ENCODE data around the gene MXD4. TPM values are rescaled to one million over a fixed set of nuclear protein-coding genes. Genes with fewer than 3 reads are reported as not detected.

The MXD4 gene
- total RNA-seq, 5 donors from 2014 or later (not counting 1 experiment from before 2014, with no cell fraction given), result 57.0 to 125 (median 78.2) TPM

- WGBS (ENCODE audit: insufficient coverage), result 46% methylated on average over 8 of the region's 9 CpGs
- peaks cover 14% of the 10 kb centered on the region for H3K36me3 Mint-ChIP-seq
- H3K4me1 Mint-ChIP-seq, result peaks cover 55 to 71% (median 61%) of the 10 kb centered on the region in 3 donors
- Histone ChIP-seq H3K27me3 (replicated peaks in 1 of 2; ENCODE audit: control insufficient read depth in 2 of 2, extremely low read depth in 1 of 2, insufficient read depth in 2 of 2, low read length in 1 of 2) (no peaks in the 10 kb centered on the region), H3K36me3 (ENCODE audit: control insufficient read depth in 2 of 2, extremely low read depth in 1 of 2, insufficient read depth in 1 of 2, low read length in 1 of 2) (peaks cover 0 to 2% of the 10 kb centered on the region in 2 donors), H3K4me3 (ENCODE audit: control insufficient read depth in 1 of 2, extremely low read depth in 1 of 2, low read length in 1 of 2) (no peak overlapping the region), H3K27ac (ENCODE audit: low read length) (no peak overlapping the region), H3K9me3 (no peaks in the 10 kb centered on the region), H3K4me1 (ENCODE audit: control insufficient read depth in 1 of 2, extremely low read depth in 1 of 2, insufficient read depth in 2 of 2, low read length in 2 of 2) (peaks cover 24 to 60% of the 10 kb centered on the region in 2 experiments)
- peak overlapping the region in 1 of 3 donors; percentile 72 for H3K4me3 Mint-ChIP-seq
- H3K9me3 Mint-ChIP-seq, result peaks cover 0 to 6% (median 0%) of the 10 kb centered on the region in 3 donors
- ChIA-PET CTCF (interaction anchor here (0.7 to 1.4 kb wide), 2 partner anchors 13 to 14 kb away, joined by 3 read pairs; no protein-coding TSS in a partner anchor), POLR2A (no interaction called here)
- H3K27me3 Mint-ChIP-seq, result no peaks in the 10 kb centered on the region
- no peak for ATAC-seq (replicated peaks in 1 of 4)
- peak overlapping the region; percentile 82 to 86 for H3K27ac Mint-ChIP-seq
- peak in 1 of 35 experiments; percentile 35 for DNase-seq
Observed at GRCh38 chr4:2295500-2295899, 33.6 kb upstream of the MXD4 start.

DNA sequence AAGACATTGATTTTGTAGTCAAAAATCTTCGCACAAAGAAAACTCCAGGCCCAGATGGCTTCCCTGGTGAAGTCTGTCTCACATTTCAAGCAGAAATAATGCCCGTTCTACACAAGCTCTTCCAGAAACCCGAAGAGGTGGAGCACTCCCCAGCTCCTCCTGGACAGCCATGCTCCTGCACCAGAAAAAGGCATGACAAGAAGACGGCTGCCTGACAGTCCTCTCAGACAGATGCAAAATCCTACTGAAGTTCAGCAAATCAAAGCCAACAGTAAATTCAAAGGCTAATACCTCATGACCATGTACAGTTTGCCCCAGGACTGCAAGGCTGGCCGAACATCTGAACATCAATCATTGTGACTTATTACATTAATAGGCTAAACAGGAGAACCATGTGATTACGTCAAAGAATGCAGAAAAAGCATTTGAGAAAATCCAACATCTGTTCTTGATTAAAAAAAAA, 30.8 kb upstream of the MXD4 start:
- no peak overlapping the region for H3K27ac ChIP-seq (ENCODE audit: low read length)
- ATAC-seq (replicated peaks in 1 of 4), result no peak
- no peaks in the 10 kb centered on the region for H3K27me3 Mint-ChIP-seq
- H3K4me3 Mint-ChIP-seq, result peak overlapping the region in 1 of 3 donors; percentile 28
- WGBS (ENCODE audit: insufficient coverage), result 73% methylated on average over 4 of the region's 6 CpGs
- H3K9me3 Mint-ChIP-seq, result peaks cover 0 to 6% (median 0%) of the 10 kb centered on the region in 3 donors
- no peaks in the 10 kb centered on the region for H3K9me3 ChIP-seq
- peaks cover 38 to 79% of the 10 kb centered on the region in 2 experiments for H3K4me1 ChIP-seq (ENCODE audit: control insufficient read depth in 1 of 2, extremely low read depth in 1 of 2, insufficient read depth in 2 of 2, low read length in 2 of 2)
- DNase-seq, result no peak
- ChIA-PET CTCF (interaction anchor here in 1 of 2 donors (0.8 kb wide), 1 partner anchor 1566 kb away, joined by 4 read pairs; no protein-coding TSS in a partner anchor), POLR2A (interaction anchor here (0.6 to 2.9 kb wide), 2 partner anchors 10 to 19 kb away, joined by 6 to 33 read pairs; no protein-coding TSS in a partner anchor)
- H3K4me3 ChIP-seq (ENCODE audit: control insufficient read depth in 1 of 2, extremely low read depth in 1 of 2, low read length in 1 of 2), result no peak overlapping the region
- peaks cover 8% of the 10 kb centered on the region for H3K36me3 Mint-ChIP-seq
- no peaks in the 10 kb centered on the region for H3K36me3 ChIP-seq (ENCODE audit: control insufficient read depth in 2 of 2, extremely low read depth in 1 of 2, insufficient read depth in 1 of 2, low read length in 1 of 2)
- peak overlapping the region; percentile 56 to 71 for H3K27ac Mint-ChIP-seq
- H3K27me3 ChIP-seq (replicated peaks in 1 of 2; ENCODE audit: control insufficient read depth in 2 of 2, extremely low read depth in 1 of 2, insufficient read depth in 2 of 2, low read length in 1 of 2), result no peaks in the 10 kb centered on the region
- H3K4me1 Mint-ChIP-seq, result peaks cover 54 to 68% (median 62%) of the 10 kb centered on the region in 3 donors

DNA sequence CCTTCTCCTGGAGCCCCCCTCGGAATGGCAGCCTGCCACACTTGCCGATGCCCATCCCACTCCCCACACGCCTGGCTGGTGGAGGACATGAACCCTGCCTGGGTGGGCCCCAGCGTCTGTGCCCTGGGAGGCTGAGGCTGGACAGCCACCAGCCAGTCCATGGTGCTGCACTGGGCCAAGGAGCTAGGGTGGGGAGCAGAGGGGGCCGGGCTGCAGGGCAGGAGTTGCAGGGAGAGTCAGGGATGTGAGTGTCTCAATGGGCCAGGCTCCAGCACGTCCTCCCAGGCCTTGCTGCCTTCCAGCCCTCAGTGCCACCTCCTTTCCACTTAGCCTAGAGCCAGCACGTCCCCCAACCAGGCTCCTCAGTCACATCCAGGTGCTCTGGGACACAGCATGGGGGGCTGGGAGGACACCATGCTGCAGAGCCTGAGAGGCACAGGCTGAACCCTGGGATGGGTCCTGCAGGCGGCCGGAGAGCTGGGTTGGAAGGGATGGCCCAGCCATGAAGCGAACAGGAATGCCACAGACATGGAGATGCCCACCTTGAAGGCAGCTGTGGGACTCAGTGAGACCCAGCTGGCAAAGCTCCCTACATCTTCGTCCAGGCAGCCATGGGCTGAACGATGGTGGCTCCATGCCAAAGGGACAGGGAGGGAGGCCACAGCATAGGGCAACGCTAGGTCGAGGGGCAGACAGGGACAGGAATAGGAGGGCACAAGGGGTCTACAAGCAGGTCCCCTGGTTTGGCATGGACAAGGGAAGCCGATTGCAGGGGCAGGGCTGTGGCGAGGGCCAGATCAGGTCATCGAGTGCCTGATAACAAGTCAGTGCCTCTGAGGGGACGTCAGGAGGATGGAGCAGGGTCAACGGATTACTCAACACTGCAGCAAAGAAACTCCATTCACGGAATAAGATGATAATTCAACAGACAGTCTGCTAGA, 30.1 kb upstream of the MXD4 start:
- Histone ChIP-seq H3K4me3 (ENCODE audit: control insufficient read depth in 1 of 2, extremely low read depth in 1 of 2, low read length in 1 of 2) (peak overlapping the region in 1 of 2 donors; percentile 15), H3K36me3 (ENCODE audit: control insufficient read depth in 2 of 2, extremely low read depth in 1 of 2, insufficient read depth in 1 of 2, low read length in 1 of 2) (no peaks in the 10 kb centered on the region), H3K27ac (ENCODE audit: low read length) (peak overlapping the region; percentile 96), H3K27me3 (replicated peaks in 1 of 2; ENCODE audit: control insufficient read depth in 2 of 2, extremely low read depth in 1 of 2, insufficient read depth in 2 of 2, low read length in 1 of 2) (no peaks in the 10 kb centered on the region), H3K4me1 (ENCODE audit: control insufficient read depth in 1 of 2, extremely low read depth in 1 of 2, insufficient read depth in 2 of 2, low read length in 2 of 2) (peaks cover 38 to 73% of the 10 kb centered on the region in 2 experiments), H3K9me3 (no peaks in the 10 kb centered on the region)
- Mint-ChIP-seq H3K9me3 (peaks cover 0 to 6% (median 0%) of the 10 kb centered on the region in 3 donors), H3K36me3 (peaks cover 4% of the 10 kb centered on the region), H3K27me3 (no peaks in the 10 kb centered on the region), H3K4me1 (peaks cover 47 to 63% (median 58%) of the 10 kb centered on the region in 3 donors), H3K4me3 (peak overlapping the region in 1 of 3 donors; percentile 79), H3K27ac (peak overlapping the region; percentile 96 to 98)
- no peak for ATAC-seq (replicated peaks in 1 of 4)
- ChIA-PET POLR2A (interaction anchor here in 1 of 2 donors (2.9 kb wide), 1 partner anchor 10 kb away, joined by 33 read pairs; no protein-coding TSS in a partner anchor), CTCF (interaction anchor here in 1 of 2 donors (1.6 kb wide), 1 partner anchor 127 kb away, joined by 7 read pairs; the partner anchor contains the start of genes CFAP99 and ZFYVE28)
- DNase-seq, result no peak
- 94% methylated on average over 13 of the region's 20 CpGs for WGBS (ENCODE audit: insufficient coverage)

DNA sequence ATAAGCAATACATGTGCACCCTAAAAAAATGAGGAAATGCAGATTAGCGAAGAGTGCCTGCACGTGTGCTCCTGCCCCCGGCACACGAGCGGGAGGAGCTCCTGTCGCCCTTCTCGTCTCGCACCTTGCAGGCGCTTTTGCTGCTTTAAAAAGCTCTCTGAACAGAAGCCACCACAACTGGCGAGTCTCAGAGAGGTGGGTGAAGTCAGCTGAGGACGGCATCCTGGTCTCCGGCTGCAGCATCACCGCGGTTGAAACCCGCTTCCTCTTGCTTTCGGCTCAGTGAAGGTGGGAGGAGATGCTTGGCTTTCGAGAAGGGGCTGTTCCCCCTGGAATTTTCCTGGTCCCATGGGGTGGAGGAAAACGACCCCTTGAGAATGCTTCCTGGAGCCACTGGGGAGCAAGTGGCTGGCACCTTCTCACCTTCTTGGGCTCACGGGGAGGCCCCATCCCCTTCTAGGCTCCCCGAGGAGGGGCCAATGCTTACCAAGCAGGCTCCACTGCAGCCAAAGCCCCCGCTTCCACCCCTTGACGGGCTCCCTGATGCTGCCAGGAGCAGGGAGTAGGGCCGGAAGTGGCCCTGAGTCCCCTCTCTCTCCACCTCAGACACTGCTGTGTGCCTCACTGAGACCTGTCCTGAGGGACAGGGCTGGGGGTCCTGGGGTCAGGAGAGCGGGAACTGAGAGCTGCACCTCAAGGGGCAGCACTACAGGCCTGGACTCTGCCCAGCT, 29.2 kb upstream of the MXD4 start:
- Mint-ChIP-seq H3K4me3 (peak overlapping the region; percentile 56 to 79 (median 65)), H3K36me3 (peaks cover 4% of the 10 kb centered on the region), H3K27me3 (no peaks in the 10 kb centered on the region), H3K27ac (peak overlapping the region; percentile 96 to 98), H3K4me1 (peaks cover 42 to 60% (median 55%) of the 10 kb centered on the region in 3 donors), H3K9me3 (peaks cover 0 to 6% (median 0%) of the 10 kb centered on the region in 3 donors)
- DNase-seq, result peak; percentile 48 to 93 (median 84)
- POLR2A ChIA-PET, result interaction anchor here in 1 of 2 donors (0.6 to 2.9 kb wide), 8 partner anchors 9 to 178 kb away, joined by 3 to 33 read pairs (median 4); partner anchors contain the start of genes CFAP99, MXD4 and RNF4
- CTCF ChIA-PET, result interaction anchor here in 1 of 2 donors (0.6 to 2.1 kb wide), 10 partner anchors 9 to 175 kb away, joined by 3 to 28 read pairs (median 3); partner anchors contain the start of genes CFAP99, HAUS3, MXD4 and POLN
- 8% methylated on average over 20 of the region's 24 CpGs for WGBS (ENCODE audit: insufficient coverage)
- H3K27ac ChIP-seq (ENCODE audit: low read length), result peak overlapping the region; percentile 96
- no peaks in the 10 kb centered on the region for H3K27me3 ChIP-seq (replicated peaks in 1 of 2; ENCODE audit: control insufficient read depth in 2 of 2, extremely low read depth in 1 of 2, insufficient read depth in 2 of 2, low read length in 1 of 2)
- H3K4me1 ChIP-seq (ENCODE audit: control insufficient read depth in 1 of 2, extremely low read depth in 1 of 2, insufficient read depth in 2 of 2, low read length in 2 of 2), result peaks cover 32 to 68% of the 10 kb centered on the region in 2 experiments
- ATAC-seq (replicated peaks in 1 of 4), result peak; percentile 92 to 94 (median 93)
- no peaks in the 10 kb centered on the region for H3K9me3 ChIP-seq
- no peaks in the 10 kb centered on the region for H3K36me3 ChIP-seq (ENCODE audit: control insufficient read depth in 2 of 2, extremely low read depth in 1 of 2, insufficient read depth in 1 of 2, low read length in 1 of 2)
- H3K4me3 ChIP-seq (ENCODE audit: control insufficient read depth in 1 of 2, extremely low read depth in 1 of 2, low read length in 1 of 2), result peak overlapping the region; percentile 15 to 42

- H3K36me3 Mint-ChIP-seq, result peaks cover 4% of the 10 kb centered on the region
- WGBS (ENCODE audit: insufficient coverage), result 86% methylated on average over 5 of the region's 9 CpGs
- POLR2A ChIA-PET, result interaction anchor here in 1 of 2 donors (0.6 to 2.9 kb wide), 5 partner anchors 8 to 131 kb away, joined by 3 to 33 read pairs (median 5); partner anchors contain the start of gene MXD4
- Histone ChIP-seq H3K36me3 (ENCODE audit: control insufficient read depth in 2 of 2, extremely low read depth in 1 of 2, insufficient read depth in 1 of 2, low read length in 1 of 2) (no peaks in the 10 kb centered on the region), H3K4me1 (ENCODE audit: control insufficient read depth in 1 of 2, extremely low read depth in 1 of 2, insufficient read depth in 2 of 2, low read length in 2 of 2) (peaks cover 27 to 68% of the 10 kb centered on the region in 2 experiments), H3K4me3 (ENCODE audit: control insufficient read depth in 1 of 2, extremely low read depth in 1 of 2, low read length in 1 of 2) (peak overlapping the region in 1 of 2 donors; percentile 26), H3K9me3 (no peaks in the 10 kb centered on the region), H3K27ac (ENCODE audit: low read length) (peak overlapping the region; percentile 96), H3K27me3 (replicated peaks in 1 of 2; ENCODE audit: control insufficient read depth in 2 of 2, extremely low read depth in 1 of 2, insufficient read depth in 2 of 2, low read length in 1 of 2) (no peaks in the 10 kb centered on the region)
- peak overlapping the region; percentile 56 to 79 (median 65) for H3K4me3 Mint-ChIP-seq
- H3K27me3 Mint-ChIP-seq, result no peaks in the 10 kb centered on the region
- peak overlapping the region; percentile 96 to 98 for H3K27ac Mint-ChIP-seq
- no peak for DNase-seq
- CTCF ChIA-PET, result interaction anchor here in 1 of 2 donors (1.0 to 2.1 kb wide), 8 partner anchors 9 to 175 kb away, joined by 3 to 28 read pairs (median 4); partner anchors contain the start of genes CFAP99, HAUS3, POLN and ZFYVE28
- peaks cover 0 to 6% (median 0%) of the 10 kb centered on the region in 3 donors for H3K9me3 Mint-ChIP-seq
- H3K4me1 Mint-ChIP-seq, result peaks cover 36 to 58% (median 53%) of the 10 kb centered on the region in 3 donors
- ATAC-seq (replicated peaks in 1 of 4), result no peak
Observed at GRCh38 chr4:2290488-2290887, 28.6 kb upstream of the MXD4 start.
